Kidney epithelial cell (primary cell): ENCODE measurements around the gene CHAC2. TPM values are rescaled to one million over a fixed set of nuclear protein-coding genes. Genes with fewer than 3 reads are reported as not detected.
"Not testable (repeated sequence)": the region's sequence is repeated elsewhere in the genome, so short reads cannot be mapped to it uniquely, and the experiment has no call there.

Source experiments
- DNase-seq: peaks from one replicate; pipeline ENCODE4 v3.0.0-alpha.2; 2010; ENCODE audit warnings: low read depth
- H3K27me3 ChIP-seq: 2 replicates; pipeline ENCODE4 v1.6.0; 2011; ENCODE audit warnings: low read length; ENCODE audit not compliant: control insufficient read depth, insufficient read depth
- H3K36me3 ChIP-seq: 2 replicates; pipeline ENCODE4 v1.5.1; 2011; ENCODE audit warnings: low read length; ENCODE audit not compliant: control insufficient read depth, insufficient read depth
- H3K4me3 ChIP-seq: 2 replicates; pipeline ENCODE4 v1.5.1; 2011; ENCODE audit warnings: low read depth, mild to moderate bottlenecking, control low read depth, low read length
- total RNA-seq: library from RNA; depleted of rRNA; stranded (reverse); fragments of >200 nt; gene quantifications from 2 replicates; pipeline ENCODE4 v1.2.3, GENCODE V29; 2015
- TF ChIP-seq, protein P1 (sequence below): IDR thresholded peaks from 2 replicates; pipeline ENCODE4 v1.5.1; 2011; ENCODE audit warnings: mild to moderate bottlenecking, moderate library complexity, low read length, control low read depth, inconsistent platforms; ENCODE audit not compliant: insufficient read depth, poor library complexity, severe bottlenecking

CHAC2 gene
- total RNA-seq, 1 donor from 2014 or later, result 7.2 TPM

- DNase-seq, result no peak
- Histone ChIP-seq H3K4me3 (no peak overlapping the region), H3K36me3 (no peaks in the 10 kb centered on the region), H3K27me3 (no peaks in the 10 kb centered on the region)
- TF ChIP-seq, protein P1, sequence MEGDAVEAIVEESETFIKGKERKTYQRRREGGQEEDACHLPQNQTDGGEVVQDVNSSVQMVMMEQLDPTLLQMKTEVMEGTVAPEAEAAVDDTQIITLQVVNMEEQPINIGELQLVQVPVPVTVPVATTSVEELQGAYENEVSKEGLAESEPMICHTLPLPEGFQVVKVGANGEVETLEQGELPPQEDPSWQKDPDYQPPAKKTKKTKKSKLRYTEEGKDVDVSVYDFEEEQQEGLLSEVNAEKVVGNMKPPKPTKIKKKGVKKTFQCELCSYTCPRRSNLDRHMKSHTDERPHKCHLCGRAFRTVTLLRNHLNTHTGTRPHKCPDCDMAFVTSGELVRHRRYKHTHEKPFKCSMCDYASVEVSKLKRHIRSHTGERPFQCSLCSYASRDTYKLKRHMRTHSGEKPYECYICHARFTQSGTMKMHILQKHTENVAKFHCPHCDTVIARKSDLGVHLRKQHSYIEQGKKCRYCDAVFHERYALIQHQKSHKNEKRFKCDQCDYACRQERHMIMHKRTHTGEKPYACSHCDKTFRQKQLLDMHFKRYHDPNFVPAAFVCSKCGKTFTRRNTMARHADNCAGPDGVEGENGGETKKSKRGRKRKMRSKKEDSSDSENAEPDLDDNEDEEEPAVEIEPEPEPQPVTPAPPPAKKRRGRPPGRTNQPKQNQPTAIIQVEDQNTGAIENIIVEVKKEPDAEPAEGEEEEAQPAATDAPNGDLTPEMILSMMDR, result no peak
These were observed 45.5 kb downstream of the CHAC2 start for GRCh38 chr2:53813151-53813550.

DNA sequence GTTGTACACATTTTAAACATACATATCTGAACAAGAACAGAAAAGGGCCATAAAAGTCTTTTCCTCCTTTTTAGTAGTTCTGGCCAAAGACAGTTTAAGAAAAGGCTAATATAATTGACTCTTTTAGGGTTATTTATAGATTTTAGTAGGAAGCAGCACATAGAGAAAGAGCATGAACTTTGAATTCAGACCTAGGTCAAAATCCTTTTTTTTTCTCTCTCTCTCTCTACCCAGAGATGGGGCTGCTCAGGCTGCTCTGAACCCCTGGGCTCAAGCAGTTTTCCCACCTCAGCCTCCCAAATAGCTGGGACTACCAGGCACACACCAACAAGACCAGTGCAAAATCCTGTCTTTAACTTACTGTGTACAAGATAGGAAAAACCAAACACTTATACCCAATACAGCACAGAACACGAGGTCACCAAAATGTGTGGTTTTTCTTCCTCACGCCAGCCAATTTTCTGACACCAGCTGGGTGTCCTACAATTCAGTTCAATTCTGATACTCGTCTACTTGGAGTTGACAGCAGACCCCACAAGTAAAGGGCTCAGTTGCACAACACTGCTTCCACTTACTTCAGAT lies 51.3 kb downstream of the CHAC2 start:
- no peak for DNase-seq

DNA sequence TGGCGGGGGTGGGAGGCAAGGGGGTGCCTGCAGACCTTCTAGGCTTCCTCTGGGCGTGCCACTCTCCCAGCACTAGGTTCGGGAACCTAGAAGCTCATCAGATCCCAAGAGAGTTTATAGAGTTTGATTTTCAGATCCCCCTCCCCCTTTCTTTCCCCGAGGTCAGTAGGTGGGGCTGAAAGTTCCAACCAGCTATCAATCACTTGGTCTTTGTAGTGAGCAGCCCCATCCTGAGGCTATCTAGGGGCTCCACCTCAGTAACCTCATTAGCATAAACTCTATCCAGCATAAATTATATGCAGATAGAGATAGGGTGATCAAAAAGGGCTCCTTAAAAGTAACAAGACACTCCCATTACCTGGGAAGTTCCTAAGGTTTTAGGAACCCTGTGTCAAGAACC lies 52.0 kb downstream of the CHAC2 start:
- Histone ChIP-seq H3K36me3 (no peaks in the 10 kb centered on the region), H3K27me3 (no peaks in the 10 kb centered on the region), H3K4me3 (no peak overlapping the region)
- TF ChIP-seq, protein P1, result no peak
- no peak for DNase-seq

More for the DNA sequence above, 51.3 kb downstream of the CHAC2 start:
- Histone ChIP-seq H3K4me3 (no peak overlapping the region), H3K27me3 (no peaks in the 10 kb centered on the region), H3K36me3 (no peaks in the 10 kb centered on the region)
- TF ChIP-seq, protein P1, result no peak

DNA sequence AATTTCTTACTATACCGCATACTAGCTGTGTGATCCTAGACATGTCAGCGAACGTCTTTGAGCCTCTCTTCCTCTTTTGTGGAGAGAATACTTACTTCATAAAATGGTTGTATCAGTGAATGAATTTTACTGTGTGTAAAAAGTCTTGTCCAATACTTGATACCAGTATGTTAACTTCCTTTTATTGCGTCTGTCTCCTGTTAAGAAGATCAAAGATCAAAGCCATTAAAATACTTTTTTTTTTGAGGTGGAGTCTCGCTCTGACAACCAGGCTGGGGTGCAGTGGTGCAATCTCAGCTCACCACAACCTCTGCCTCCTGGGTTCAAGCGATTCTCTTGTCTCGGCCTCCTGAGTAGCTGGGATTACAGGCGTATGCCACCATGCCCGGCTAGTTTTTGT lies 52.4 kb downstream of the CHAC2 start:
- no peak for DNase-seq

DNA sequence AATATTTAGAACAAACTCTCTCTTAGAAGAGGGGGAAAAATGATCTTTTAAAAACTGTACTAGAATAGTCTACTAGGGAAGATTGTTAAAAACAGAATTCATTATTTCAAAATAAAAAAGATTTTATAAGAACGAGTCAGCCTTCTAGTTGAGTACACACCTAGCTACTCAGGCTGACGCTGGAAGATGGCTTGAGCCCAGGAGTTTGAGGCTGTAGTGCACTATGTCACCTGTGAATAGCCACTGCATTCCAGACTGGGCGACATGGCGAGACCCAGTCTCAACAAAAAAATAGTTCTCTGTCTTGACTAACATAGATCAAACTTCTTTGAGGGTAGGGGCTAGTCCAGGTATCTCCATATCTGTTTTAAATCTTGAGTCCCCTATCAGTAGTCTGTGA lies 53.1 kb downstream of the CHAC2 start:
- TF ChIP-seq, protein P1, result no peak
- DNase-seq, result no peak
- Histone ChIP-seq H3K36me3 (no peaks in the 10 kb centered on the region), H3K27me3 (no peaks in the 10 kb centered on the region), H3K4me3 (no peak overlapping the region)

More for the DNA sequence above, 52.4 kb downstream of the CHAC2 start:
- TF ChIP-seq, protein P1, result no peak
- H3K36me3 ChIP-seq, result no peaks in the 10 kb centered on the region
- H3K27me3 ChIP-seq, result no peaks in the 10 kb centered on the region
- no peak overlapping the region for H3K4me3 ChIP-seq

- DNase-seq, result no peak
- H3K36me3 ChIP-seq, result no peaks in the 10 kb centered on the region
- TF ChIP-seq, protein P1, result no peak
- H3K27me3 ChIP-seq, result no peaks in the 10 kb centered on the region
- H3K4me3 ChIP-seq, result no peak overlapping the region
These were observed 54.2 kb downstream of the CHAC2 start for GRCh38 chr2:53821810-53822209.

DNA sequence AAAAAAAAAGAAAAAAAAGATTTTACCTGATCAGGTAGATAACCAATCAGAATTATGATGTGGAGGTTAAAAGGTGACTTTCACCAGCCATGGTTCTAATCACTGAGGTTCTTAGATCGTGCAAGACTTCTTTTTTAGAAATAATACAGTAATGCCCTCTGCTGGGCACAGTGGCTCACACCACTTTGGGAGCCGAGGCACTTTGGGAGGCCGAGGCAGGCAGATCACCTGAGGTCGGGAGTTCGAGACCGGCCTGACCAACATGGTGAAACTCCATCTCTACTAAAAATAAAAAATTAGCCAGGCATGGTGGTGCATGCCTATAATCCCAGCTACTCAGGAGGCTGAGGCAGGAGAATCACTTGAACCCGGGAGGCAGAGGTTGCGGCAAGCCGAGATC lies 56.0 kb downstream of the CHAC2 start:
- not testable (repeated sequence) for H3K27me3 ChIP-seq, DNase-seq, H3K4me3 ChIP-seq, H3K36me3 ChIP-seq
